Measurements from ENCODE around the gene CNOT3.

Gene CNOT3

GRCh38 chr19:54121259-54121658, 16.3 kb upstream of the CNOT3 start:
- DNase-seq: no peak

GRCh38 chr19:54123682-54124081, 13.9 kb upstream of the CNOT3 start:
- DNase-seq: no peak

- DNase-seq: no peak
Observed at GRCh38 chr19:54124393-54124792, 13.2 kb upstream of the CNOT3 start.

- no peak for DNase-seq
Observed at GRCh38 chr19:54125713-54126112, 11.8 kb upstream of the CNOT3 start.

- no peak for DNase-seq
Observed at GRCh38 chr19:54127688-54128440, 9.7 kb upstream of the CNOT3 start.

GRCh38 chr19:54128441-54128725, 9.2 kb upstream of the CNOT3 start:
- no peak for DNase-seq

- DNase-seq: no peak
Observed at GRCh38 chr19:54128796-54129616, 8.6 kb upstream of the CNOT3 start.

- DNase-seq: no peak
Observed at GRCh38 chr19:54129617-54129996, 8.0 kb upstream of the CNOT3 start.

GRCh38 chr19:54133312-54133956, 4.1 kb upstream of the CNOT3 start:
- peak in 1 of 5 experiments; percentile 57 for DNase-seq

- DNase-seq: no peak
Observed at GRCh38 chr19:54133957-54134590, 3.5 kb upstream of the CNOT3 start.

- no peak for DNase-seq
Observed at GRCh38 chr19:54136086-54136863, 1.3 kb upstream of the CNOT3 start.

- peak; percentile 96 to 100 (median 99) for DNase-seq
Observed at GRCh38 chr19:54136864-54137698, 481 bp upstream of the CNOT3 start.

- peak in 2 of 5 experiments; percentile 28 for DNase-seq
Observed at GRCh38 chr19:54138489-54139256, 1.1 kb downstream of the CNOT3 start.

GRCh38 chr19:54141356-54141755, 3.8 kb downstream of the CNOT3 start:
- DNase-seq: no peak

GRCh38 chr19:54142166-54142780, 4.7 kb downstream of the CNOT3 start:
- DNase-seq: no peak

- no peak for DNase-seq
Observed at GRCh38 chr19:54145541-54146158, 8.1 kb downstream of the CNOT3 start.

- no peak for DNase-seq
Observed at GRCh38 chr19:54147676-54148075, 10.1 kb downstream of the CNOT3 start.

- DNase-seq: no peak
Observed at GRCh38 chr19:54148158-54148557, 10.6 kb downstream of the CNOT3 start.

- no peak for DNase-seq
Observed at GRCh38 chr19:54149021-54149812, 11.7 kb downstream of the CNOT3 start.
